ENCODE results near the gene ZFP69B.

GRCh38 chr1:40451238-40451585 lies 936 bp downstream of the ZFP69B start:
- TF ChIP-seq EP300 (IDR thresholded peaks at IDR 0.05) (no peak), POLR2A (IDR thresholded peaks at IDR 0.05) (no peak)
